ENCODE data around the gene ACLY.

DNA sequence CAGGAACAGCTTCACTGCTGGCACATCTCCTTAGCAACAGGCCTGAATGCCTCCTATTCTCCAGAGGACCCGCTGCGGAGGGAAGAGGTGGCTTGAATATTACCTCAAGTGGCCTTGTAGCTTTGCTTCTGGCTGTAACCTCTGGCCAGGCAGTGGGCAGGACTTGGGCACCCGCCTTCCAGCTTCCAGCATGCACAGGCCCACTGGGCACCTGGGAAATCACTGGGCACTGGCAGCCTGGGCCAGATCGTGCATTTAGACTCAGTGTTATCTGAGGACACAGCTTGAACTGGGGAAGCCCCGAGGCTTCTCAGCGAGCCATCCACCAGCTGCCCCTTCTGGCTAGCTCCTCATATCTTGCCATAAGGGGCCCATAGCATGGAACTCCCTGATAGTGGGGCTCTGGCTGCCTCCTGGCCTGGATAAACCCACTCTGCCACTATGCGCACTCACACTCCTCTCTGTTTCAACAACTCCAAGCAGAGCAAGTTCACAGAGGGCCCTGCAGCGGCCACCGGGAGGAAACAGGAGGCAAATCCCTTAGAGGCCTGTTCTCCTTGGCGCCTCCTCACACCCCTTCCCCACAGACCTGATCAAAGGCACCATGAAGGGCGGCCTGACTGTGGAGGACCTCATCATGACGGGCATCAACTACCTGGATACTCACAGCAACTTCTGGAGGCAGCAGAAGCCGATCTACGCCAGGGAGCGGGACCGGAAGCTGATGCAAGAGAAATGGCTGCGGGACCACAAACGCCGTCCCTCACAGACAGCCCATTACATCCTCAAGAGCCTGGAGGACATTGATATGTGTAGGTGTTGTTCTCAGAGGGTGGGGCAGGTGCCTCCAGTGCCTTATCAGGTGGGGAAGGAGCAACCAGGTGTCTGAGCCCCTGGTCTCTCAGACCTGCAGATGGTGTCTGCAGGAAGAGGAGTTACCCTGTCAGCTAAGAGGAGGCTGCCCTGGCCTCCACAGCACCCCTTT lies 19.5 kb upstream of the ACLY start:
- TF ChIP-seq, protein P1, sequence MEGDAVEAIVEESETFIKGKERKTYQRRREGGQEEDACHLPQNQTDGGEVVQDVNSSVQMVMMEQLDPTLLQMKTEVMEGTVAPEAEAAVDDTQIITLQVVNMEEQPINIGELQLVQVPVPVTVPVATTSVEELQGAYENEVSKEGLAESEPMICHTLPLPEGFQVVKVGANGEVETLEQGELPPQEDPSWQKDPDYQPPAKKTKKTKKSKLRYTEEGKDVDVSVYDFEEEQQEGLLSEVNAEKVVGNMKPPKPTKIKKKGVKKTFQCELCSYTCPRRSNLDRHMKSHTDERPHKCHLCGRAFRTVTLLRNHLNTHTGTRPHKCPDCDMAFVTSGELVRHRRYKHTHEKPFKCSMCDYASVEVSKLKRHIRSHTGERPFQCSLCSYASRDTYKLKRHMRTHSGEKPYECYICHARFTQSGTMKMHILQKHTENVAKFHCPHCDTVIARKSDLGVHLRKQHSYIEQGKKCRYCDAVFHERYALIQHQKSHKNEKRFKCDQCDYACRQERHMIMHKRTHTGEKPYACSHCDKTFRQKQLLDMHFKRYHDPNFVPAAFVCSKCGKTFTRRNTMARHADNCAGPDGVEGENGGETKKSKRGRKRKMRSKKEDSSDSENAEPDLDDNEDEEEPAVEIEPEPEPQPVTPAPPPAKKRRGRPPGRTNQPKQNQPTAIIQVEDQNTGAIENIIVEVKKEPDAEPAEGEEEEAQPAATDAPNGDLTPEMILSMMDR (conservative IDR thresholded peaks at IDR 0.05; ENCODE audit: low read length): no peak
- no peak for TF ChIP-seq EZH2phosphoT487 (IDR thresholded peaks at IDR 0.05; ENCODE audit: borderline replicate concordance, low read depth, low read length)
